GM18861 (cell line): ENCODE data around the gene NKAIN2.
"Not testable (repeated sequence)": the region's sequence is repeated elsewhere in the genome, so short reads cannot be mapped to it uniquely, and the experiment has no call there.

Experiments used
- ATAC-seq: cut with Tn5 transposase; IDR thresholded peaks from one replicate; pipeline ENCODE4 v1.9.1; 2021; ENCODE audit not compliant: unreplicated experiment

NKAIN2 gene

GRCh38 chr6:124400261-124400999, 596.8 kb downstream of the NKAIN2 start:
- no peak for ATAC-seq

- not testable (repeated sequence) for ATAC-seq
Measured at GRCh38 chr6:124410425-124410824, 606.8 kb downstream of the NKAIN2 start.

- not testable (repeated sequence) for ATAC-seq
Measured at GRCh38 chr6:124412657-124413056, 609.0 kb downstream of the NKAIN2 start.

- ATAC-seq, result no peak
Measured at GRCh38 chr6:124420116-124420840, 616.6 kb downstream of the NKAIN2 start.

- ATAC-seq, result no peak
Measured at GRCh38 chr6:124423621-124424020, 620.0 kb downstream of the NKAIN2 start.

- no peak for ATAC-seq
Measured at GRCh38 chr6:124430740-124431318, 627.2 kb downstream of the NKAIN2 start.

GRCh38 chr6:124432620-124433019, 629.0 kb downstream of the NKAIN2 start:
- no peak for ATAC-seq

- ATAC-seq, result no peak
Measured at GRCh38 chr6:124433387-124434160, 629.9 kb downstream of the NKAIN2 start.

- no peak for ATAC-seq
Measured at GRCh38 chr6:124434421-124434820, 630.8 kb downstream of the NKAIN2 start.

GRCh38 chr6:124436803-124437202, 633.1 kb downstream of the NKAIN2 start:
- no peak for ATAC-seq

- no peak for ATAC-seq
Measured at GRCh38 chr6:124438546-124439065, 634.9 kb downstream of the NKAIN2 start.

GRCh38 chr6:124441450-124441849, 637.8 kb downstream of the NKAIN2 start:
- no peak for ATAC-seq

- ATAC-seq, result no peak
Measured at GRCh38 chr6:124443541-124443940, 639.9 kb downstream of the NKAIN2 start.

GRCh38 chr6:124445581-124445980, 641.9 kb downstream of the NKAIN2 start:
- ATAC-seq, result no peak

- no peak for ATAC-seq
Measured at GRCh38 chr6:124446961-124447360, 643.3 kb downstream of the NKAIN2 start.

GRCh38 chr6:124459268-124459667, 655.6 kb downstream of the NKAIN2 start:
- no peak for ATAC-seq

GRCh38 chr6:124462750-124463149, 659.1 kb downstream of the NKAIN2 start:
- no peak for ATAC-seq

GRCh38 chr6:124463271-124463670, 659.6 kb downstream of the NKAIN2 start:
- no peak for ATAC-seq

- ATAC-seq, result not testable (repeated sequence)
Measured at GRCh38 chr6:124464600-124464999, 660.9 kb downstream of the NKAIN2 start.

- ATAC-seq, result no peak
Measured at GRCh38 chr6:124466949-124467348, 663.3 kb downstream of the NKAIN2 start.

GRCh38 chr6:124467366-124467765, 663.7 kb downstream of the NKAIN2 start:
- no peak for ATAC-seq
